Stimulated activated CD4-positive, alpha-beta T cell treated with anti-CD3 and anti-CD28 coated beads, TNF-alpha, amount 100 ng/mL, for 48 hours (primary cell): ENCODE results near the gene IARS1.

Source experiments
- DNase-seq, 3 donors: peaks; one replicate each; pipeline ENCODE4 v3.0.0-alpha.2; 2020; ENCODE audit warnings: low read depth in 3 of 3

The IARS1 gene

GRCh38 chr9:92245005-92245797 lies 48.3 kb downstream of the IARS1 start:
- DNase-seq, result no peak
